ENCODE results near the gene NAPA. TPM values are rescaled to one million over a fixed set of nuclear protein-coding genes. Genes with fewer than 3 reads are reported as not detected.
A peak's percentile ranks its signal among the peaks of the same experiment; 100 is the strongest.

NAPA gene
- total RNA-seq, 2 experiments from 2014 or later = 67.3 to 70.4 TPM

GRCh38 chr19:47509170-47509847 lies 5.6 kb downstream of the NAPA start:
- H3K27me3 Mint-ChIP-seq = no peaks in the 10 kb centered on the region
- CTCF ChIA-PET = interaction anchor here (1.0 to 3.8 kb wide), 2 partner anchors 73 to 190 kb away, joined by 3 to 17 read pairs; no protein-coding TSS in a partner anchor
- peaks cover under 1% of the 10 kb centered on the region for H3K36me3 Mint-ChIP-seq
- H3K9me3 Mint-ChIP-seq = no peaks in the 10 kb centered on the region
- H3K4me1 Mint-ChIP-seq (ENCODE audit: low read depth) = peaks cover 44% of the 10 kb centered on the region
- DNase-seq = no peak
- POLR2A ChIA-PET = no interaction called here
- intact Hi-C loops (cut with micrococcal nuclease) = no loop called here
- H3K4me3 Mint-ChIP-seq = no peak overlapping the region
- no peak overlapping the region for H3K27ac Mint-ChIP-seq

GRCh38 chr19:47508721-47509120 lies 6.1 kb downstream of the NAPA start:
- intact Hi-C loops (cut with micrococcal nuclease) = no loop called here
- DNase-seq = no peak
- no peak overlapping the region for H3K4me3 Mint-ChIP-seq
- H3K36me3 Mint-ChIP-seq = no peaks in the 10 kb centered on the region
- peaks cover 40% of the 10 kb centered on the region for H3K4me1 Mint-ChIP-seq (ENCODE audit: low read depth)
- no peak overlapping the region for H3K27ac Mint-ChIP-seq
- POLR2A ChIA-PET = no interaction called here
- H3K9me3 Mint-ChIP-seq = no peaks in the 10 kb centered on the region
- CTCF ChIA-PET = interaction anchor here (0.8 to 3.8 kb wide), 2 partner anchors 72 kb away, joined by 4 to 17 read pairs; no protein-coding TSS in a partner anchor
- H3K27me3 Mint-ChIP-seq = no peaks in the 10 kb centered on the region

- no peak overlapping the region for H3K27ac Mint-ChIP-seq
- CTCF ChIA-PET = interaction anchor here (0.8 kb wide), 1 partner anchor 71 kb away, joined by 4 read pairs; no protein-coding TSS in a partner anchor
- POLR2A ChIA-PET = no interaction called here
- no peaks in the 10 kb centered on the region for H3K27me3 Mint-ChIP-seq
- peaks cover 33% of the 10 kb centered on the region for H3K4me1 Mint-ChIP-seq (ENCODE audit: low read depth)
- DNase-seq = no peak
- intact Hi-C loops (cut with micrococcal nuclease) = no loop called here
- H3K36me3 Mint-ChIP-seq = peaks cover 3% of the 10 kb centered on the region
- no peak overlapping the region for H3K4me3 Mint-ChIP-seq
- no peaks in the 10 kb centered on the region for H3K9me3 Mint-ChIP-seq
Observed at GRCh38 chr19:47507924-47508553, 6.8 kb downstream of the NAPA start.

- H3K27me3 Mint-ChIP-seq = no peaks in the 10 kb centered on the region
- intact Hi-C loops (cut with micrococcal nuclease) = no loop called here
- no peaks in the 10 kb centered on the region for H3K9me3 Mint-ChIP-seq
- no peak overlapping the region for H3K27ac Mint-ChIP-seq
- no peak overlapping the region for H3K4me3 Mint-ChIP-seq
- CTCF ChIA-PET = no interaction called here
- DNase-seq = no peak
- H3K4me1 Mint-ChIP-seq (ENCODE audit: low read depth) = peaks cover 23% of the 10 kb centered on the region
- POLR2A ChIA-PET = no interaction called here
- H3K36me3 Mint-ChIP-seq = peaks cover 3% of the 10 kb centered on the region
Observed at GRCh38 chr19:47507012-47507411, 7.9 kb downstream of the NAPA start.

GRCh38 chr19:47506459-47506858 lies 8.4 kb downstream of the NAPA start:
- POLR2A ChIA-PET = no interaction called here
- intact Hi-C loops (cut with micrococcal nuclease) = no loop called here
- DNase-seq = no peak
- Mint-ChIP-seq H3K27me3 (no peaks in the 10 kb centered on the region), H3K9me3 (no peaks in the 10 kb centered on the region), H3K4me3 (no peak overlapping the region), H3K4me1 (ENCODE audit: low read depth) (peaks cover 17% of the 10 kb centered on the region), H3K27ac (no peak overlapping the region), H3K36me3 (peaks cover 6% of the 10 kb centered on the region)
- CTCF ChIA-PET = no interaction called here

GRCh38 chr19:47505506-47505905 lies 9.4 kb downstream of the NAPA start:
- peaks cover 10% of the 10 kb centered on the region for H3K4me1 Mint-ChIP-seq (ENCODE audit: low read depth)
- no peak overlapping the region for H3K27ac Mint-ChIP-seq
- H3K36me3 Mint-ChIP-seq = peaks cover 6% of the 10 kb centered on the region
- ChIA-PET CTCF (no interaction called here), POLR2A (no interaction called here)
- no peak overlapping the region for H3K4me3 Mint-ChIP-seq
- intact Hi-C loops (cut with micrococcal nuclease) = no loop called here
- no peaks in the 10 kb centered on the region for H3K27me3 Mint-ChIP-seq
- H3K9me3 Mint-ChIP-seq = no peaks in the 10 kb centered on the region
- DNase-seq = no peak

GRCh38 chr19:47503826-47504150 lies 11.1 kb downstream of the NAPA start:
- no peak for DNase-seq
- Mint-ChIP-seq H3K9me3 (no peaks in the 10 kb centered on the region), H3K4me3 (no peak overlapping the region), H3K36me3 (peaks cover 6% of the 10 kb centered on the region), H3K27me3 (no peaks in the 10 kb centered on the region), H3K27ac (no peak overlapping the region), H3K4me1 (ENCODE audit: low read depth) (peaks cover 3% of the 10 kb centered on the region)
- intact Hi-C loops (cut with micrococcal nuclease) = no loop called here
- ChIA-PET POLR2A (no interaction called here), CTCF (no interaction called here)

- DNase-seq = no peak
Observed at GRCh38 chr19:47503130-47503825, 11.6 kb downstream of the NAPA start.

GRCh38 chr19:47499863-47500830 lies 14.7 kb downstream of the NAPA start:
- Mint-ChIP-seq H3K9me3 (no peaks in the 10 kb centered on the region), H3K27me3 (no peaks in the 10 kb centered on the region), H3K27ac (peak overlapping the region; percentile 23), H3K4me1 (ENCODE audit: low read depth) (no peaks in the 10 kb centered on the region), H3K36me3 (peaks cover 6% of the 10 kb centered on the region), H3K4me3 (no peak overlapping the region)
- ChIA-PET POLR2A (no interaction called here), CTCF (interaction anchor here (2.0 kb wide), 1 partner anchor 16 kb away, joined by 9 read pairs; the partner anchor contains the start of gene KPTN)
- intact Hi-C loops (cut with micrococcal nuclease) = no loop called here
- no peak for DNase-seq

More at GRCh38 chr19:47503130-47503825, 11.6 kb downstream of the NAPA start:
- Mint-ChIP-seq H3K36me3 (peaks cover 6% of the 10 kb centered on the region), H3K27ac (no peak overlapping the region), H3K4me1 (ENCODE audit: low read depth) (peaks cover 3% of the 10 kb centered on the region), H3K4me3 (no peak overlapping the region), H3K27me3 (no peaks in the 10 kb centered on the region), H3K9me3 (no peaks in the 10 kb centered on the region)
- POLR2A ChIA-PET = no interaction called here
- intact Hi-C loops (cut with micrococcal nuclease) = no loop called here
- CTCF ChIA-PET = no interaction called here

GRCh38 chr19:47499371-47499770 lies 15.5 kb downstream of the NAPA start:
- POLR2A ChIA-PET = no interaction called here
- CTCF ChIA-PET = interaction anchor here (0.7 to 2.0 kb wide), 2 partner anchors 16 to 63 kb away, joined by 3 to 9 read pairs; partner anchors contain the start of gene KPTN

GRCh38 chr19:47498561-47498960 lies 16.3 kb downstream of the NAPA start:
- H3K36me3 Mint-ChIP-seq = peaks cover 6% of the 10 kb centered on the region
- POLR2A ChIA-PET = no interaction called here
- no peak for DNase-seq
- no peaks in the 10 kb centered on the region for H3K27me3 Mint-ChIP-seq
- CTCF ChIA-PET = interaction anchor here (0.7 to 2.0 kb wide), 2 partner anchors 15 to 62 kb away, joined by 3 to 9 read pairs; partner anchors contain the start of gene KPTN
- H3K4me1 Mint-ChIP-seq (ENCODE audit: low read depth) = no peaks in the 10 kb centered on the region
- H3K9me3 Mint-ChIP-seq = no peaks in the 10 kb centered on the region
- no peak overlapping the region for H3K27ac Mint-ChIP-seq
- H3K4me3 Mint-ChIP-seq = no peak overlapping the region
- intact Hi-C loops (cut with micrococcal nuclease) = no loop called here

More at GRCh38 chr19:47499371-47499770, 15.5 kb downstream of the NAPA start:
- Mint-ChIP-seq H3K36me3 (peaks cover 6% of the 10 kb centered on the region), H3K27me3 (no peaks in the 10 kb centered on the region), H3K4me3 (no peak overlapping the region), H3K9me3 (no peaks in the 10 kb centered on the region), H3K27ac (no peak overlapping the region), H3K4me1 (ENCODE audit: low read depth) (no peaks in the 10 kb centered on the region)
- intact Hi-C loops (cut with micrococcal nuclease) = no loop called here
- DNase-seq = no peak

Data from activated CD4-positive, alpha-beta memory T cell treated with anti-CD3 and anti-CD28 coated beads for 36 hours (primary cell).